ENCODE data around the gene USP6NL.

USP6NL gene

DNA sequence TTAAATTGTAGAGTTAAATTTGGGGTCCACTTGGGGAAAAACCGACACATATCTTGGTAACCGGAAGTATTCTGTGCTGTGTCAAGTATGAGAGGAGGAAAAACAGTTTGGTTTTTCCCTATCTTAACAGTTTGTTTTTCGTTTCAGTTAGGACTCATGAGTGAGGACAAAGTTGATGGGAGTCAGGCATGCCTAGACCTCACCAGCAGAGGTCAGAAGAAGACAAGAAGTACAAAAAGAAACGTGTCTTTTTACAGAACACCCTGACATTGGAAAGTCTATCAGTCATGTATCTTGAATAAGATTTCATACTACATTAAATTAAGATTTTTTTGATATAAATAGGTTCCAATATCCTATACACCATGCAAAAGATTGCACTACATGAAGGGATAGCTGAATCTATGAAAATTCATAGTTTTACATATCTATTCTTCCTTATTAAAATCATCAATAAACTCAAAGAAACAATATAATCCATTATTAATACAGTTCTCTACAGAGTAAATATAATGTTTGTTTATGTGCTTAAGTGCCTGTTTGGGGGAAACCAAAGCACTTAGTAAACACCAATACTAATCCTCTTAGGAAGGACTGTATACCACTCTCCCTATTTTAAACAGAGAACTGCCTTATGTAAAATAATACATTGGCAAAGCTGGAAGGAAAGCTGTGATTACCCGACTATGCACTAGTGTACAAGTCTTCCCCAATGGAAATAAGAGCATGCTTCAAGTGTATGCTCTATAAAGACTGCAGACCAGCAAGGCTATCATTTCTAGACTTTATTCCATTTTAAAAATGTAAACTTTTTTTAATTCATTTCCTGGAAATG lies 95.6 kb downstream of the USP6NL start:
- CTCF ChIA-PET = interaction anchor here (0.6 to 8.6 kb wide), 30 partner anchors 9 to 470 kb away, joined by 3 to 198 read pairs (median 4); no protein-coding TSS in a partner anchor
- POLR2A ChIA-PET = no interaction called here
- no peak for DNase-seq (ENCODE audit: low read depth, low spot score)
- no peak overlapping the region for H3K4me3 ChIP-seq (ENCODE audit: low read depth, low read length)
- TF ChIP-seq, protein P1, sequence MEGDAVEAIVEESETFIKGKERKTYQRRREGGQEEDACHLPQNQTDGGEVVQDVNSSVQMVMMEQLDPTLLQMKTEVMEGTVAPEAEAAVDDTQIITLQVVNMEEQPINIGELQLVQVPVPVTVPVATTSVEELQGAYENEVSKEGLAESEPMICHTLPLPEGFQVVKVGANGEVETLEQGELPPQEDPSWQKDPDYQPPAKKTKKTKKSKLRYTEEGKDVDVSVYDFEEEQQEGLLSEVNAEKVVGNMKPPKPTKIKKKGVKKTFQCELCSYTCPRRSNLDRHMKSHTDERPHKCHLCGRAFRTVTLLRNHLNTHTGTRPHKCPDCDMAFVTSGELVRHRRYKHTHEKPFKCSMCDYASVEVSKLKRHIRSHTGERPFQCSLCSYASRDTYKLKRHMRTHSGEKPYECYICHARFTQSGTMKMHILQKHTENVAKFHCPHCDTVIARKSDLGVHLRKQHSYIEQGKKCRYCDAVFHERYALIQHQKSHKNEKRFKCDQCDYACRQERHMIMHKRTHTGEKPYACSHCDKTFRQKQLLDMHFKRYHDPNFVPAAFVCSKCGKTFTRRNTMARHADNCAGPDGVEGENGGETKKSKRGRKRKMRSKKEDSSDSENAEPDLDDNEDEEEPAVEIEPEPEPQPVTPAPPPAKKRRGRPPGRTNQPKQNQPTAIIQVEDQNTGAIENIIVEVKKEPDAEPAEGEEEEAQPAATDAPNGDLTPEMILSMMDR (IDR thresholded peaks at IDR 0.05; ENCODE audit: insufficient read depth, low read length, missing control alignments) = peak; percentile 70

DNA sequence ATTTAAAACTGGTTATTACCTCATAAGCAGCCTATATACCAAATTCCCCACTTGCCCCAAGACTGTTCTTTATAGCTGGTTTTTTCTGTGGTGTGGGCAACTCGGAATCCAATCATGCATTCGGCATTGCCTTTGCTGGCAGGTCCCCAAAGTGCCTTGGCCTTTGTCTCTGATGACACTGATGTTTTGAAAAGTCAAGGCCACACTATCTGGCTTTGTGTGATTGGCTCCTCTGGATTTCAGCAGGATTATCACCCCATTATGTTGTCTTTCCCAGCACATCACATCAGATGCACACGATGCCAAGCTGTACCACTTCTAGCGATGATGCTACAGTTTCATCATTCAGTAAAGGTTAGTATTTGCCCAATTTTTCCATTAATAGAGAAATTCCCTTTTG lies 97.7 kb downstream of the USP6NL start:
- no peak overlapping the region for H3K4me3 ChIP-seq (ENCODE audit: low read depth, low read length)
- ChIA-PET CTCF (interaction anchor here (1.3 to 8.6 kb wide), 5 partner anchors 9 to 472 kb away, joined by 3 to 198 read pairs (median 22); no protein-coding TSS in a partner anchor), POLR2A (no interaction called here)
- DNase-seq (ENCODE audit: low read depth, low spot score) = no peak
- TF ChIP-seq, protein P1 (IDR thresholded peaks at IDR 0.05; ENCODE audit: insufficient read depth, low read length, missing control alignments) = no peak

- no peak for DNase-seq (ENCODE audit: low read depth, low spot score)
- no peak overlapping the region for H3K4me3 ChIP-seq (ENCODE audit: low read depth, low read length)
- ChIA-PET CTCF (interaction anchor here (6.8 to 8.6 kb wide), 2 partner anchors 213 to 245 kb away, joined by 125 to 198 read pairs; no protein-coding TSS in a partner anchor), POLR2A (no interaction called here)
- TF ChIP-seq, protein P1 (IDR thresholded peaks at IDR 0.05; ENCODE audit: insufficient read depth, low read length, missing control alignments) = no peak
These were observed 98.9 kb downstream of the USP6NL start for GRCh38 chr10:11512596-11512995.

DNA sequence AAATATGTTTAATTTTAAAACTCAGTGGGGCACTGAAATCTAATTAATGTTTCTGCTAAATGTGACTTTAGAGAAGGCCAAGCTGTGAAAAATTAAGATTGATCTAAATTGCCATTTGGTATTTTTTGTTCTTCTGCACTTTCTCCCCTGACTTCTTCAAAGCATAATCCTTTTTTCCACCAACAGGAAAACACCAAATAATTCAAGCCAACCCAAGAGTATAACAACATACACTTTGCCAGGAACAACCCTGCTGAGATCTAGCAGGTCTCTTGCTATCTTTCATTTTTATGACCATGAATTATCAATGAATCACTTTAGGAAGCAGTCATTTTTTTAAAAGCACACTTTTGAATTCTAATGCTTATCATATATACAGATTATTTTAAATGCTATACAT lies 100.1 kb downstream of the USP6NL start:
- TF ChIP-seq, protein P1 (IDR thresholded peaks at IDR 0.05; ENCODE audit: insufficient read depth, low read length, missing control alignments) = no peak
- no peak overlapping the region for H3K4me3 ChIP-seq (ENCODE audit: low read depth, low read length)
- CTCF ChIA-PET = interaction anchor here (6.8 to 8.6 kb wide), 2 partner anchors 214 to 246 kb away, joined by 125 to 198 read pairs; no protein-coding TSS in a partner anchor
- DNase-seq (ENCODE audit: low read depth, low spot score) = no peak
- POLR2A ChIA-PET = no interaction called here

GRCh38 chr10:11510736-11511135 lies 100.7 kb downstream of the USP6NL start:
- ChIA-PET POLR2A (no interaction called here), CTCF (interaction anchor here (6.8 to 8.6 kb wide), 2 partner anchors 215 to 247 kb away, joined by 125 to 198 read pairs; no protein-coding TSS in a partner anchor)
- DNase-seq (ENCODE audit: low read depth, low spot score) = no peak
- no peak overlapping the region for H3K4me3 ChIP-seq (ENCODE audit: low read depth, low read length)
- TF ChIP-seq, protein P1 (IDR thresholded peaks at IDR 0.05; ENCODE audit: insufficient read depth, low read length, missing control alignments) = no peak

DNA sequence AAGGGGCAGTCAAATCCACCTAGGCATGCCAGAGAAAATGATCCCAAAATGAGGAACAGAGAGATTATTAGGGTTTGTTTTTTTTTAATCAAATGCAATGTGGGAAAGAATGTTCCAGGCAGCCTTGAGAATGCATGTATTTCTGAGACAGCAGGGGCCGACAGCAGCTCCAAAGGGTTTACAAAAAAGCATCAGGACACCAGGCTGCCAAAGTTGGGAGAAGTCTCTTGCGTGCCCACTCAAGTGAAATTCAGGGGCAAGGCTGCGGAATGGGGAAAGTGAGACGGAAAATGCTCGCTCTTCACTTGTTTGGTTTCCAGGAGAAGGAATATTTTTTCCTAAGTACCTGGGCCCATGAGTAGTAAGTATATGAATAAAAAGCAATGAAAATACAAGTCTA lies 101.2 kb downstream of the USP6NL start:
- TF ChIP-seq, protein P1 (IDR thresholded peaks at IDR 0.05; ENCODE audit: insufficient read depth, low read length, missing control alignments) = no peak
- DNase-seq (ENCODE audit: low read depth, low spot score) = no peak
- ChIA-PET CTCF (interaction anchor here (6.8 to 8.6 kb wide), 2 partner anchors 215 to 247 kb away, joined by 125 to 198 read pairs; no protein-coding TSS in a partner anchor), POLR2A (no interaction called here)
- H3K4me3 ChIP-seq (ENCODE audit: low read depth, low read length) = no peak overlapping the region
